HG03097 (cell line): Measurements from ENCODE around the gene SCAMP2.

Experiments
- ATAC-seq: cut with Tn5 transposase; IDR thresholded peaks from one replicate; pipeline ENCODE4 v1.9.1; 2021; ENCODE audit not compliant: unreplicated experiment, low FRiP score

Gene SCAMP2

GRCh38 chr15:74821790-74822158 lies 51.4 kb downstream of the SCAMP2 start:
- no peak for ATAC-seq

GRCh38 chr15:74821091-74821789 lies 51.9 kb downstream of the SCAMP2 start:
- ATAC-seq = peak; percentile 62

GRCh38 chr15:74820056-74820455 lies 53.1 kb downstream of the SCAMP2 start:
- ATAC-seq = no peak

- no peak for ATAC-seq
Observed at GRCh38 chr15:74817370-74817737, 55.8 kb downstream of the SCAMP2 start.

- no peak for ATAC-seq
Observed at GRCh38 chr15:74816624-74817369, 56.4 kb downstream of the SCAMP2 start.

- no peak for ATAC-seq
Observed at GRCh38 chr15:74815961-74816360, 57.2 kb downstream of the SCAMP2 start.

GRCh38 chr15:74815121-74815934 lies 57.8 kb downstream of the SCAMP2 start:
- no peak for ATAC-seq

- ATAC-seq = no peak
Observed at GRCh38 chr15:74812533-74812932, 60.6 kb downstream of the SCAMP2 start, which contains the start of gene LMAN1L. LMAN1L (plus strand) TSS chr15:74812835; CDS start chr15:74812855, 20 bp downstream.

- no peak for ATAC-seq
Observed at GRCh38 chr15:74809956-74810355, 63.2 kb downstream of the SCAMP2 start.

- no peak for ATAC-seq
Observed at GRCh38 chr15:74809242-74809641, 63.9 kb downstream of the SCAMP2 start.

- no peak for ATAC-seq
Observed at GRCh38 chr15:74808840-74809229, 64.3 kb downstream of the SCAMP2 start.

GRCh38 chr15:74808078-74808839 lies 64.9 kb downstream of the SCAMP2 start:
- no peak for ATAC-seq

- ATAC-seq = no peak
Observed at GRCh38 chr15:74807282-74807681, 65.9 kb downstream of the SCAMP2 start.

- ATAC-seq = no peak
Observed at GRCh38 chr15:74804935-74805334, 68.2 kb downstream of the SCAMP2 start.

- no peak for ATAC-seq
Observed at GRCh38 chr15:74802862-74803447, 70.2 kb downstream of the SCAMP2 start.

GRCh38 chr15:74802290-74802689 lies 70.9 kb downstream of the SCAMP2 start:
- ATAC-seq = no peak

- ATAC-seq = no peak
Observed at GRCh38 chr15:74801311-74801997, 71.7 kb downstream of the SCAMP2 start.

GRCh38 chr15:74800559-74801094 lies 72.5 kb downstream of the SCAMP2 start:
- no peak for ATAC-seq

GRCh38 chr15:74799856-74800558 lies 73.2 kb downstream of the SCAMP2 start:
- peak; percentile 71 for ATAC-seq
